Stimulated activated CD4-positive, alpha-beta T cell treated with anti-CD3 and anti-CD28 coated beads, Interleukin-12 subunit alpha, Interleukin-12 subunit beta, amount 100 ng/mL, for 48 hours (primary cell): ENCODE results near the gene DNAH6.

ENCODE experiments used
- DNase-seq, 3 donors: peaks; one replicate each; pipeline ENCODE4 v3.0.0-alpha.2; 2020; ENCODE audit warnings: low read depth in 2 of 3, low spot score in 1 of 3

Gene DNAH6

DNA sequence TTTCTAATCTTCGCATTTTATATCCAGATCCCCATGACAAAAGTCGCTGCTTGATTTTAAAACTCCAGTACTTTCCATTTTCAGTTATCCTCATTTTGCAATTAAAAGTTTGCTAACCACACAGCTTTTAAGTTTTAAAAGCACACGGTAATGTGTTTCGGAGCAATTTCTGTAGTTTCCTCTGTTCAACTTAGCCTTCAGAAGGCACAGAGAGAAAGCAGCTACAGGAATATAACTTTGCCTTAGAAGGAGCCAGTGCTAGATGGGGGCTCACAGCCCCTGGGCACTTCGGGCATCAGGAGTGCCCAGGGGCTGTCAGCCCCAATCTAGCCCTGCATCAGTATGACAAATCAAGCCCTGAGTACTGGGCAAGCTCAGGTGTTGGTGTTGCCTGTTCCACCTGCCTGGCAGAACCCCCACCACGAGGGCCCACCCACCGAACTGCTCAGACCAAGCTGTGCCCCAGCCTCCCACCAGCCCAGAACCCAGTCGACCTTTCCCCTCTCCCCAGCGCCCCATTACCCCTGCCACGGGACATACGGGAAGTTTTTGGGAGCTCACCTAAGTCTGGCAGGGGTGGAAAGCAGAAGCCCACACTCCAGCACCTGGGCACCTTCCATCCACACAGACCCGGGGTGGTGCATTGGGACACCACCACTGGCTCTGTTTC is 317.3 kb downstream of the DNAH6 start:
- no peak for DNase-seq

DNA sequence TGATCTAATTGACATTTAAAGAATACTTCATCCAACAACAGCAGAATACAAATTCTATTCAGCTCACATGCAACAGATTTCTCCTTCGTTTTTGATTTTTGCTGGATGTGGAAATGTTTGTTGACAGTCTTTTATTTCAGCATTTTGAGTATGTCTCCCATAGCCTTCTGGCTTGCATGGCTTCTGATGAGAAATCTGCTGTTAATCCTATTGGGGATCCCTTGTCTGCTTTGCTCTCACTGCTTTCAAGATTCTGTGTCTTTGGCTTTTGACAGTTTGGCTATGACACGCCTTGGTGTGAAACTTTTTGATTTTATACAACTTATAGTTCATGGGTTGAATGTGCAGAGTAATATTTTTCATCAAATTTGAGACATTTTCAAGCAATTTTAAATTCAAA is 319.9 kb downstream of the DNAH6 start:
- DNase-seq: no peak

DNA sequence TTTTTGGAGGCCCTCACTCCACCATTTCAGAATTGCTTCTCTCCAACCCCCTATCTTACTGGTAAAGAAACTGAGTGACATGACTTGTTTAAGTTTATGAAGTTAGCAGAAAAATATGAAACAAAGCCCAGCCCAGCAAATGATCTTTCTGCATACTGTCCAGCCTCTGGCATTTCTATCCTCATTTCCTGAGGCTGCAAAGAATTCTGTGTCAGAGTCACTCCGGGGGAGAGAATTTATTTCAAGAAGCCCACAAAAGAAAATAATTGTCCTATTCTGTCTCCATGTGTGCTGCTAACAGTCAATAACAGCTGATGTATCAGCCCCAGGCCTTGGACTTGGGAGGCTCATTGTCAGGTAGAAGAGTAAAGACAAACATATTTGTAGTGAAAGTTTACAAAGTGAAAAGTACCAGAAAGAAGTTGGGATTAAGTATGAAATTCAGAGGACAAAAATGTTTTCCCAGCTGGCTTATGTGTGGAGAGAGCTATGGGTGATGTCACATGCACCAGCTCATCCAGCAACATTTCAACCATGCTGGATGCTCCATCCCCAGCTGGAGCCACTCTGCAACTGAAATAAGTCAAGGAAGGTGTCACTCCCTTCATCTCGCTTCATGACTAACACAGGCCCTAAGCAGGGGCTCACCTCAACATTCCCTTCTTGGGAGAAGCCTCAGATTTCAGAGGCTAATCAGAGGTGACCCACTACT is 322.3 kb downstream of the DNAH6 start:
- no peak for DNase-seq

DNA sequence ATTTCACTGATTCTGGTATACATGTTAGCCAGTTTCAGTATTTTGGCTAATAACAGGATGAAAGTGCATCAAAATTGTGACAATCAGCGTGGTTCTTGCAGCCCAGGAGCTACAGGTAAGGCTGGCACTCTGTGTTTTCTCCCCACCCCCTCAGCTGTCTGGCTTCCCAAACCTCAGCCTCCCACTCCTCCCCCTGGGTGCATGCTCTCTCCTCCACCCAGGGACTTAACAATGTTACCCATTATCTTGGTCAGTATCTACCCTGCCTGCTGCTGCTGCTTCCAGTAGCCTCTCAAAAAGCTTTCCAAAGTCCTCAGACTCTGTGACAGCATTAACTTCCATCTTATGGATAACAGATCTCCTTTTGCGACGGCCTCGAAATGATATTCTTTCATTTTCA is 323.6 kb downstream of the DNAH6 start:
- DNase-seq: no peak

DNA sequence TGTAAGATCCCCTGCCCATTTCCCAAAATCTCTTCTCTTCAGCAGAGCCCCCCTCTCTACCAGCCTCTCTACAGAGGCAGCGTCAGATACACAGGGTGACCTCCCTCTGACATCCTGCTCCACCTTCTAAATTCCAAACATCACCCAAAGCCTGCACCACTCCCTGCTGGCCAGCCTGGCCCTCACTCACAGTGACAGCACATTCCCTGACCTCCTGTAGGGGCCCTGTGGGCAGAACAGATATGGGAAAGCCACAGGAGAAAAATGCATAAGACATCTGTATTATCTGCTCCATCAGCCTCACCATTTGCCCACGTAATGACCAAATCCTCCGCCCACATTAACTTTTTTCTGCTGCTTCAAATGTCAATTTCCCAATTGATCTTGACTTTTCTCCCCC is 324.0 kb downstream of the DNAH6 start:
- no peak for DNase-seq

DNA sequence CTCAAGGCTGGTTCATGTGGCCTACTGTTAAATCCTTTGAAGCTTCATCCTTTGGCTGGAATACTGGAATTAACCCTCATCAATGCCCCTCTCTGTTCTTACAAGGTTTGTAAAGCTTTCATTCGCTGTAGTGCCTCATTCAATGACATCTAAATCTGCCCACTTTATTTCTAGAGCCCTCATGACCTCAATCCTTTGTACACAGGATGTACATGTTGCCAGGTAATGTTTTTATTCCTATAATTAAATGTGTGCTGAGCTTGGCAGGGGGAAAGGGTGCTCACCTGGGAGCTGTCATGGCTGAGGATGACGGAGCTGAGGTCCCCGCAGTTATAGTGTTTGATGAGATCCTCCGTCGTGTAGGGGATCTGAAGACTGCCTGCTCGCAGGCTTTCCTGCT is 325.3 kb downstream of the DNAH6 start:
- no peak for DNase-seq

DNA sequence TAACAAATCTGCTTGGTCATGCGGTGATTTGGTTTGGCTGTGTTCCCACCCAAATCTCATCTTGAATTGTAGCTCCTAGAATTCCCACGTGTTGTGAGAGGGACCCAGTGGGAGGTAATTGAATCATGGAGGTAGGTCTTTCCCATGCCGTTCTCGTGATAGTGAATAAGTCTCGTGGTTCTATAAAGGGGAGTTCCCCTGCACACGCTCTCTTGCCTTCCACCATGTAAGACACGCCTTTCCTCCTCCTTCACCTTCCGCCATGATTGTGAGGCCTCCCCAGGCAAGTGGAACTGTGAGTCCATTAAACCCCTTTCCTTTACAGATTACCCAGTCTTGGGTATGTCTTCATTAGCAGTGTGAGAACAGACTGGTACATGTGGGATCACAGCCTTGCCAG is 327.8 kb downstream of the DNAH6 start:
- no peak for DNase-seq

DNA sequence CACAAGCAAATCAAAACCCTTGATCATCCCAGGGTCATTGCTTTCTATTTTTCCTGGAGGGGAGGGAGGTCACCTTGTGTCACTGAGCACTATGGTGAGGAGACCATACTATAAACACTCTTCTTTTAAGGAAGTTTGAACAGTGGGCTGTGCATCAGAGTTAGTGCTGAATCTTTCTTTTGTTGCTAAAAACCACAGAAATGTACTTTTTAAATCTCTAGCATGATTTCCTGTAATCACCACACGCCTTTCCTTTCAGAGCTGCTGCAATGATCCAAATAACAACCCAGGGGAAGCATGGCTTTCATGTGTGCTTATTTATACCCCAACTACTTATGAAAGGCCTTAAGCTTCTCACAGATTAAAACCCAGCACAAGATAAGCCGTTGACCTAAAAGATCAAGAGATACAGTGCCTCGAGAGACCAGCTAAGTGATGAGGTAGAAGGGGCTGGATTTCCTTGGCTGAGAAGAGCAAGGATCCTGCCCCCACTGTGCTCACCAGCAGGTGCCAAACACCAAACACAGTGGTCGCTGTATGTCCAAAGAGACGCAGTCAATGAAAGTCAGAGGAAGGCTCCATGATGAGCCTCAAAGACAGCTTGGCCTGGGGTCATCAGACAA is 329.9 kb downstream of the DNAH6 start:
- DNase-seq: no peak

DNA sequence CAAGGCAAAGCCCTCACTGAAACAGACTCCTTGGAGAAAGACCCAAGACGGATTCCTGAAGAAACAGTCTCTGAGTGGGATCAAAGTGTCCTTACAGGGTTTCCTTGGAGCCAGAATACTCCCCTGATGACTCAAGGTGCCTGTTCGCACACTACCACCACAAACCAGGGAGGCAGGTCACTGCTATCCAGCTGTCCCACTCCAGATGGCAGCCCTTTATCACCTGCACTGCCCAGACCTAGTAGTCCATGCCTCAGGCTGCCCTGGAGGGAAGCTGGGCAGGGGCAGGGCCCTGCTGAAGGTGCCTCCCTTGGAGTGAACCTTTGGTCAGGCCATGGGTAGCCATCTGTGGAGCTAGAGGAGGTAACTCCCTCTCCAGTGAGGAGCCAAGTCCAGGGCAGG is 330.4 kb downstream of the DNAH6 start:
- no peak for DNase-seq

DNA sequence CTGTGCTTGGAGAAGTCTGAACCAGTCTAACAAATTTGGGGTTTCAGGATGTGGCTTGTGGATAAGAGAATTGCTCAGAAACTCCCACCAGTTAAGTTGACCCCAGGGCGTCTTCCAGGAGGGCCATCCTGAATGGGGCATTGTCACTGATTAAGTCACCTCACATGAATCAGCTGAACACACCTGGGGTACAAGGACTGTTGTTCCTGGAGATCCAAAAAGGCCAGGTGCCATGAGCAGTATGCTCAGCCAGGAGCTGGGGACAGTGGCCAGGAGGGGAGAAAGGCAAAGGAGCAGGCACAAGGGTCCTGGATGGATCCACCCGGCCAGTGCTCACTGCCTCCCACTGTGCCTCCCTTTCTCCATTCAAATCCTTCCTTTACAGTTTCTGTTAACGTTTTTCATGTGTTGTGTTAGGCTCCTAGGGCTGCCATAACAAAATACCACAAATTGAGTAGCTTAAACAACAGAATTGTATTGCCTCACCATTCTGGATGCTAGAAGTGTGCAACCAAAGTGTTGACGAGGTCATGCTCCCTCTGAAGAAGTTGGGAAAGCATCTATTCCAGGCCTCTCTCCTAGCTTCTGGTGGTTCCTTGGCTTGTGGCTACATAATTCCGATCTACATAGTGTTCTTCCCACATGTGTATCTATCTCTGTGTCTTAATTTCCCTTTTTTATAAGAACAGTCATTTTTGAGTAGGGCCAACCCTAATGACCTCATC is 331.2 kb downstream of the DNAH6 start:
- DNase-seq: no peak

DNA sequence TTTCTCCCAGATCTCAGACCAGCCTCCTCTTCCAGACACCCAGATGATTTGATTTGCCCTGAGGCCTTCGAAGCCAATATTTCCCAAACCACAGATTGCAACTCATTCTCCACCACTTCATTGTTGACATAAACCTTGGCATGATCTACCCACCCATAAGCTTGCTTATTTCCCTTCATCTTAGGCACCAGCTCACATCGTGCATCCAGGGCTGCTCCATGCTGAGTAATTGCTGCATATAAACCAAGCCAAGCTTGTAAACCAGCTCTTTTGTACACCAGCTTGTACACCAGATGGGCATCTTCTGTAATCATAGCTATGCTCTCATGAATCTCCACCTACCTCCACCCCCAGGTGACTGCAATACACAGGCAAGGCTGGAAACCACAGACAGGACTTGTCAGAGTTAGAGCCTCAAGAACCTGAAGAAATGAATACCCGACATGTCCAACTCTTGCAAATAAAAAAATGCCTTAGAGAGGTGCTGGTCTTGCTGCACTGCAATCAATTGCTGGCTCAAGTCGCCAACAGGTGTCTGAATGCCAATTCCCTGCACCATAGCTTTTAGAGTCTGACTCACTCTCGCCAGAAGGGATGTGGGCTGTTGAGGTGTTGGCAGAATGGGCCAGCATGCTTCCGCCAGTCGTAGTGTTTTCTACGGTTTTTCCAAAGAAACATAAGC is 333.1 kb downstream of the DNAH6 start:
- peak in 2 of 3 donors; percentile 37 to 44 for DNase-seq

DNA sequence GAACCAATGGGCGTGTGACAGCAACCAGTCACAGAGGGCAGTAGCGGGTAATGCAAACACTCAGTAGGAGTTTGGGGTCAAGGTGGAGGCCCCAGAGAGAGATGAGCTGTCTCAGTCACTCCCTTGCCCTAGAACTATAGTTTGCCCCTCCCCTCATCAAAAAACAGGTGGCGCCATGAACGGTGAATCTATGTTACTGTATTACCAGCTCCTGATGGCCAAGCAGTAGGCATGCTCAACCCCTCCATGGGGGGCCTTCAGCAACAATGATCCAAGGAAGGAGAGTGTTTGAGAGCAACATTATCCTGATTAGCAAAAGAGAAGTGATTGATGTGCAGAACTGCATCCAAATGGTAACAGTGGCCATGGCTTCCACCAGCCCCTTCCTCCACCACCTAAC is 334.2 kb downstream of the DNAH6 start:
- no peak for DNase-seq

DNA sequence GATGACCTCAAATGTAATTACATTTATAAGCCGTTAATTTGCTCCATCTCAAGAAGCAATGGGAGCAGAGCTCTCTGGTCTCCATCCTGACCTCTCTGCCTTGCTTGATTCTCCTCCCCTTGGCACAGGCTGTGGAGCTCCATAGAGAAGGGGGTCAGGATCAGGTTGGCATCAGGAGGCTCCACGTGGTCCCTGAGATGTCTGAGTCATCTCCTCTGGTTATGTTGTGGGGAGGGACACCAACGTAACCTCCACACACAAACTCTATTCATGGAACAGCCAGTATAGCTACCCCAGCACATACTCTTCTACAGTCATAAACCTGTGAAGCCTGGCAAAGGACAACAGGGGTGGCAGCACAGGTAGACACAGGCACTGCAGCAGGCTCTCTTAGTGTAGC is 335.6 kb downstream of the DNAH6 start:
- no peak for DNase-seq

DNA sequence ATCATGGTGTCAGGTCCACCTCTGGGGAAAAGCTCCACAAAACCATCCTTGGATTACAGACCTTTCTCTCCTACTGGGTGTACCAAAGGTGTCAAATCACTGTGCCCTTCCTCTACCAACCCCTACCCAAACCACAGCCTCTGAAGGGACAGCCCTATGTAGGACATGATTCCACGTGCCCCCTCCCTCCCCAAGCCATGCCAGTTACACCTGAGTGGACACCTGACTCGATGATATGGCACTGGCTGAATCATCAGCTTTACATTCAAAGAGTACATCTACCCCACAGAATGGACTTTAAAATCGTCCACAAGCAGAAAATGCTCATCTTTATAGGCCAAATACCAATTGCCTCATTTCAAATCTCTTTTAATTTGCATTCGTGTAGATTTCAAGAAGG is 338.6 kb downstream of the DNAH6 start:
- DNase-seq: no peak

DNA sequence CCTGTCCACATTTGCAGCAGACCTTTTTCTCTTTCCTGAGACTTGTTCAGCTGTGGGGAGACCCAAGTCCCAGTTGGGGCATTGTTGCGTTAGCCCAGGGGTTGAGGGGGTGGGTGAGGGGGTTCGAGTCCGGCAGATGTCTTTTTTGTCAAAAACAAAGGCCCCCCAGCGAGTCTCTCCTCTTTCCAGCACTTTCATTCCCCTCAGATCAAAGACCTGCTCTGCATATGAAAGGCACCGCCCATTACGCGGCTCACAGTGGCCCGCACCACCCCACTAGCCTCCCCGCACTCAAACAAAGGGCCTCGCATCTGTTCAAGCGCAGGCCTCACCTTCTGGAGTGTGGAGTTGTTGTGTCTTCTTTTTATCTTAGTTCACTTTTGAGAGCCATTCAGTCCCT is 339.4 kb downstream of the DNAH6 start:
- no peak for DNase-seq

DNA sequence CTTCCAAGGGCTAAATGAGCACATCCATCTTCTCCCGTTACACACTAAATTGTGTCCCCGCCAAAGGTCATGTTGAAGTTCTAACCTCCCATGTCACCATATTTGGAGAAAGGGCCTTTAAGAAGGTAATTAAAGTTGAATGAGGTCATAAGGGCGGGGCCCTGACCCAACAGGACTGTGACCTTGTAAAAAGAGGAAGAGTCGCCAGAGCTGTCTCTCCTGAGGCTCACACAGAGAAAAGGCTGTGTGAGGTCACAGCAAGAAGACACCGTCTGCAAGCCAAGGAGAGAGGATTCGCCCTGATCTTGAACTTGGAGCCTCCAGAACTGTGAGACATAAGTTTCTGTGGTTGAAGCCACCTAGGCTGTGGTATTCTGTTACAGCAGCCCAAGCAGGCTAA is 340.5 kb downstream of the DNAH6 start:
- no peak for DNase-seq

DNA sequence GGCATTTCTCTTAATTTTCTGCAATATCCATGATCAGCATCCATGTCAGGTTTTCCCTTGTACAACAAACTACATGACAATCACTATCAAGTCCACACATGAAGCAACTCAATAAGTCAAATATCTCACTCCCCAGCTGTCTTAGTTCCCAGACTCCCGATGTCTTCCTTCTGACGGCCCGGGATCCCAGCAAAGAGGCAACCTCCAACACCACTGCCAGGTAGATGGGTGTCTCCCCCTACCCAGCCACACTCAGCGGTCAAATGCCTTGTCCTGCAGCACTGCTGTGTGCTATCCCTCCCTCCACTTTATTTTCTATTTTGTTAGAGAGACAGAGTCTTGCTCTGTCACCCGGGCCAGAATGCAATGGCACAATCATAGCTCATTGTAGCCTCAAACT is 341.3 kb downstream of the DNAH6 start:
- no peak for DNase-seq

DNA sequence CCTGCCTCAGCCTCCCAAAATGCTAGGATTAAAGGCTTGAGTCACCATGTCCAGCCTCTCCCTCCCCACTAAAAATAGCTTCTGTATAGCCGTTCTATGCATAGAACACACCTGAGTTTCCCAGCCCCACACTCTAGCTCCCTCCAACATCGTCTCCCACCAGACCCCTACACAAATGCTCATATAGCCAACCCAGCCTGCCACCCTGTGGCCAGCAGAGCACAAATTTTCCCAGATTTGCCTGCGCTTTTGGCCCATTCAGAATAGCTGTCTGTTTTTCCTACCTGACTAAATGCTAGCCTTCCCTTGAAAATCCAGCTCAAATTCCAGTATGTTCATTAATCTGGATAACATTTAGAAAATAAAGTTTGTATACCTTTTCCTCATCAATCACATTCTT is 341.8 kb downstream of the DNAH6 start:
- no peak for DNase-seq

DNA sequence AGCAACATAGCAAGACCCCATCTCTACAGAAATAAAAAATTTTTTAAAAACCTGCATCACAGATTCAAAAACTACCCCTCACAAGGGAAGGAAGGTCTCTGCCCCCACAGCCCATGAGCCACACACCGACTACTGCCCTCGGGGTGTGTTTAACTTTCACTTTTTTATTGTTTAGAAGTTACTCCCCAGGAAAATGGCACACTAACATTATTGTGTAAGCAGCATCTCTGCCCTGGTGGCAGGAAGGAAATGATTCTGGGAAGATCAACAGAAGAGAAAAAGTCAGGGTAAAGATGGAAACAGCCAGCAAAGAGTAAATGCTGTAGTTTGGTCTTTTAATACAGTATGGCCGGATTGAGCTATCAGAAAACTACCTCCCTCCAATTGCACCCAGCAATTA is 342.6 kb downstream of the DNAH6 start:
- no peak for DNase-seq

DNA sequence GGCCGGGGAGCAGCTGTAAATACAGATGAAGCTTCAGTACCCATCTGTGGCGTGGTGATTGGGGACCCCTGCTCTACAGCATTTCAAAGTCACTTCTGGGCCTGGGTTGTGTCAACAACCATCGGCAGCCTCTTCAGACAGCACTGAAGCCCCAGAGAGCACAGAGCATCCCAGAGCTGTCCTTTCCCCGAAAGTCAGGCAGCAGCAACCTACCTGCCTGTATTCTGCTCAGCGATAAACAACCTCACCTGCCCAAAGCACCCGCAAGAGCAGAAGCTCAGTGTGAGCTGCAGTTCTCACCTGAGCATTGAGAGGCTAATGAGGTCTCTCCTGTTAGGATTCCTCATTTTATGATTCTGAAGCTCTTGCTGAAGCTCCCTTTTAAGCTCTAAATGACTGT is 345.2 kb downstream of the DNAH6 start:
- DNase-seq: no peak

DNA sequence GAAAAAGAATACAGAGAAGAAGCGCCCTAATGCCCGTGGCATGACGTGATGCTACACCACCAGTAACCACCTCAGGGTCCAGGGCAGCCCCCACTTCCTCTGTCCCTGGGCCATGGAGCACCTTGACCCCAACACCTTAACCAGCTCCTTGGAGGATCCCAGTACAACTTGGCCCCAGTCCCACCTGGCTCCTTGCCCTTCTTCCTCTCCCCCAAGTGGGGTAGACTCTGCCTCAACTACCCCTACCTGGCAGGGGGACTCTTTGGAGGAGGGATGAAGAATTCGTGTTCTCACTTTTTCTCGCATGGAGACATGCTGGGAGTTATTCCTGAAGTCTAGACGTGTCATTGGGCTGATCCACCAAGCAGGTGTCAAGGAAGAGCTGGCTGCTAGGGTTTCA is 345.7 kb downstream of the DNAH6 start:
- no peak for DNase-seq
